HG03432 (cell line): ENCODE measurements around the gene PIP5K1C.

ENCODE experiments used
- ATAC-seq: cut with Tn5 transposase; IDR thresholded peaks from one replicate; pipeline ENCODE4 v1.9.1; 2021; ENCODE audit warnings: mild to moderate bottlenecking, moderate library complexity; ENCODE audit not compliant: unreplicated experiment

PIP5K1C gene

GRCh38 chr19:3700242-3701032, at the start of gene PIP5K1C:
Gene PIP5K1C, minus strand, starts transcription at chr19:3700468. Its CDS starts 78 bp downstream, at chr19:3700390.
- ATAC-seq, result peak; percentile 76

GRCh38 chr19:3748965-3749364, 48.7 kb upstream of the PIP5K1C start:
- no peak for ATAC-seq

GRCh38 chr19:3746371-3747056, 46.2 kb upstream of the PIP5K1C start:
- ATAC-seq, result no peak

- no peak for ATAC-seq
Observed at GRCh38 chr19:3745363-3746045, 45.2 kb upstream of the PIP5K1C start.

- no peak for ATAC-seq
Observed at GRCh38 chr19:3743486-3743885, 43.2 kb upstream of the PIP5K1C start.

GRCh38 chr19:3740431-3740830, 40.2 kb upstream of the PIP5K1C start:
- no peak for ATAC-seq

- ATAC-seq, result no peak
Observed at GRCh38 chr19:3738477-3739220, 38.4 kb upstream of the PIP5K1C start.

GRCh38 chr19:3737487-3738205, 37.4 kb upstream of the PIP5K1C start:
- ATAC-seq, result no peak

GRCh38 chr19:3736106-3736724, 35.9 kb upstream of the PIP5K1C start:
- ATAC-seq, result no peak

GRCh38 chr19:3734310-3734600, 34.0 kb upstream of the PIP5K1C start:
- ATAC-seq, result no peak

- ATAC-seq, result no peak
Observed at GRCh38 chr19:3733549-3734309, 33.5 kb upstream of the PIP5K1C start.

- no peak for ATAC-seq
Observed at GRCh38 chr19:3732108-3732507, 31.8 kb upstream of the PIP5K1C start.

GRCh38 chr19:3730457-3730958, 30.2 kb upstream of the PIP5K1C start:
- no peak for ATAC-seq

GRCh38 chr19:3725640-3726310, 25.5 kb upstream of the PIP5K1C start:
- ATAC-seq, result no peak

GRCh38 chr19:3725121-3725520, 24.9 kb upstream of the PIP5K1C start:
- no peak for ATAC-seq

GRCh38 chr19:3723883-3724282, 23.6 kb upstream of the PIP5K1C start:
- ATAC-seq, result no peak

GRCh38 chr19:3723110-3723488, 22.8 kb upstream of the PIP5K1C start:
- ATAC-seq, result no peak

- ATAC-seq, result no peak
Observed at GRCh38 chr19:3722443-3723109, 22.3 kb upstream of the PIP5K1C start.
